ENCODE measurements around the gene IFT22.
"Not testable (repeated sequence)": the region's sequence is repeated elsewhere in the genome, so short reads cannot be mapped to it uniquely, and the experiment has no call there.

Gene IFT22

DNA sequence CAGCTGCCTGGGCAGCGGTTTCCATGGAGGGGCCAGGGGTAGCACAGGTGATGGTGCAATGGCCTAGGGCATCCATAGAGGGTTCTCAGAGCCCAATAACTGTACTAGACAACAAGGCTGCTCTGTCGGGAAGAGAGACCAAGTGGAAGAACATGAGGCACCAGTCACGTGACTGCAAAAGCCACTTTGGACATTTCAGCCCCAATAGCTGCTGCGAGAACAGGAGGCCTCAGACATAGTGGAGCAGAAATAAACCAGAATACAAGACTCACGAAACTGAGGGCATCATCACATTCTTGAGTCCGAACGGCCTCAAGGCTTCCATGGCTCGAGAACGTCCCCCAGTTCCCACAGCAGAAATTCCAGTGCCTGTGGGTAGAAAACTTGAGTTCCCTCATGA is 44.5 kb downstream of the IFT22 start:
- no peak for DNase-seq

DNA sequence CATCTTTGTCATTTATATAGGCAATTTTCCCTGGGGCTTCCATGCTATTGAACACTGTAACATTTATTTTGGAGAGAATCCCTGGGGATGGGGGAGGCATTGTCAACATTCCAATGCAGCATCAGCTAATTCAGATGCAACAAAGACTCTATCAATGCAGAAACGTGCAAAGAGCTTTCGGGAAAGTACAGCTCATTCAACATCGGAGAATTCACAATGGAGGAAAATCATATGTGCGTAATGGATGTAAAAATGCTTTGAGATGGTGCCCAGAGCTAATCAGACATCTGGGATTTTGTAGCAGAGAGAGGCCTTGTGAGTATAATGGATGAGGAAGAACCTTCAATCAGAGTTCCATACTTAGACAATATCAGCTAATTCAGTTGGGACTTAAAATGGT is 48.4 kb downstream of the IFT22 start:
- DNase-seq = no peak

DNA sequence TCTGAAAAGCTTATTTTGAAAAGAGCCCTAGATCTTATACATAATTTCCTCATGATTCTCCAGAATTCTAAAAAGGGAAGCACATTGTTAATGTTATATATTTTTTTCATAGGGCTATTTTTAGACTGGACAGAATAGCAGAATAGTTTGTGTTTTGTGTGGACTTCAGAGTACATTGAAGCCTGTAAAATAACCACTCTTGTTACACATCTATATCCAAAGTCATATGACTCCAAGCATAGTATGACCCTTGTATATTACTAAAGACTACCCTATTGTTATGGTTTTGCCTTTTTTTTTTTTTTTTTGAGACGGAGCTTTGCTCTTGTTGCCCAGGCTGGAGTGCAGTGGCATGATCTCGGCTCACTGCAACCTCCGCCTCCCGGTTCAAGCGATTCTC is 50.6 kb downstream of the IFT22 start:
- DNase-seq = no peak

DNA sequence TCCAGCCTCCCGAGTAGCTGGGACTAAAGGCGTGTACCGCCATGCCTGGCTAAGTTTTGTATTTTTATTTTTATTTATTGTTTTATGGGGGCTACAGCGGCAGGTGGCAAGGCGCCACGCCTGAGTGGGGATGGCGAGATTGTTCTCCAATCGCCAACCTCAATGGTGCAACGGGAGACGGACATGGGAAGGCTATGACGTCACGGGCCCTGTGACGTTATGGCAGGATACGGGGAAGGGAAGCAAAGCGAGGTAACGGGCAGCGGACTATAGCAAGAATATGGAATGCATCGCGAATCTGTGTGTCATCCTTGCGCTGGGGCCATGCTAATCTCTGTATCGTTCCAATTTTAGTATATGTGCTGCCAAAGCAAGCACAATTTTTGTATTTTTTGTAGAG is 51.9 kb downstream of the IFT22 start:
- DNase-seq = no peak

DNA sequence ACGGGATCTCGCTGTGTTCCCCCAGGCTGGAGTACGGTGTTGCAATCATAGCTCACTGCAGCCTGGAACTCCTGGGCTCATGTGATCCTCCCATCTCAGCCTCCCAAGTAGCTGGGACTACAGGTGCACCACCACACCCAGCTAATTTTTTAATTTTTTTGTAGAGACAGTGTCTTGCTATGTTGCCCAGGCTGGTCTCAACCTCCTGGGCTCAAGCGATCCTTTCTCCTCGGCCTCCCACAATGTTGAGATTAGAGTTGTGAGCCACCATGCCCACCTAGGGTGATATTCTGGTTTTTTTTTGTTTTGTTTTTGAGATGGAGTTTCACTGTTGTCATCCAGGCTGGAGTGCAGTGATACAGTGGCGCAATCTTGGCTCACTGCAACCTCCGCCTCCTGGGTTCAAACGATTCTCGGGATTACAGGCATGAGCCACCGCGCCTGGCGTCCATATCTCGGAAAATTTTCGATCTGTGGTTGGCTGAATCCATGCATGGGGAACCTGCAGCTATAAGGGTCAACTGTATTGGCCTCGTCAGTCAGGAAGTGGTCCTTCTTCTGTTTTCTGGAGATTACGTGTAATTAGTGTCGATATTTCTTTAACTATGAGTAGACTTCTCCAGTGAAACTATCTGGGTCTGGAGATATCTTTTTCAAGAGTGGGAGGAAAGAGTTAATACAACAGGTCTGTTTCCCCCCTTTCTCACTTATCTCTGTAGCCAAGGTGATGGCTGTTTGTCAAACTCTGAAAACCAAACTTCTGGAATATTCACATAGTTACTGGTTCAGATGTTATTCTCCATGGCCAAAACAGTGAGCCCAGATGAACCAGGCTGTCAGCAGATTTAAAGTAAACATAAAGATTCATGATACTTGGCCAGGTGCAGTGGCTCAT is 55.7 kb downstream of the IFT22 start:
- no peak for DNase-seq

DNA sequence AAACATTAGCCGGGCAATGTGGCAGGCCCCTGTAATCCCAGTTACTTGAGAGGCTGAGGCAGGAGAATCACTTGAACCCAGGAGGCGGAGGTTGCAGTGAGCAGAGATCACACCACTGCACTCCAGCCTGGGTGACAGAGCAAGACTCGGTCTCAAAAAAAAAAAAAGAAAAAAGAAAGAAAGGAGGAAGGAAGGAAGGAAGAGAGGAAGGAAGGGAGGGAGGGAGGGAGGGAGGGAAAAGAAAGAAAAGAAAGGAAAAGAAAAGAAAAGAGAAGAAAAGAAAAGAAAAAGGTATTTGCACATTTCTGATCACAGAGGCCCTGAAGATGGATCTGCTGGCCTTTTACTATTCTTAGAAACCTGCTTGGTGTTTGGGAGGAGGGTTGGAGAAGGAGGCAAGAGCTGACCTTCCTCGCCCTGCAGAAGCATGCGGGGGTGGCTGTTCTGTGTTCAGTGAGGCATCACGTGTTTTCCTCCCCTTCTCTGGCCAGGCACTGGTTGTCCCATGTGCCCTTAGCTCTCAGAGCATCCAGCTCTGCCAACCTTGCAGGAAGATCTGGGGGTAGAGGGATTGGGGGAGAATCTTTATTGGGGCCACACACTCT is 57.4 kb downstream of the IFT22 start:
- not testable (repeated sequence) for DNase-seq
